Neural cell (in vitro differentiated cells): ENCODE measurements around the gene MRPL3.

Experiments used
- CTCF ChIP-seq: fragments of 450-650 bp; IDR thresholded peaks from 2 replicates; pipeline ENCODE4 v1.5.1; 2014; ENCODE audit warnings: antibody characterized with exemption, mild to moderate bottlenecking, moderate library complexity; ENCODE audit not compliant: poor library complexity, severe bottlenecking
- EP300 ChIP-seq: fragments of 450-650 bp; conservative IDR thresholded peaks from 2 replicates; pipeline ENCODE4 v1.6.1; 2014; ENCODE audit warnings: antibody characterized with exemption, mild to moderate bottlenecking, moderate library complexity; ENCODE audit not compliant: poor library complexity, severe bottlenecking
- EZH2 ChIP-seq: fragments of 200-600, 300-800 bp; shearing (Covaris generic), sonication (generic); IDR thresholded peaks from 2 replicates; pipeline ENCODE4 v1.6.1; 2014; ENCODE audit warnings: antibody characterized with exemption, low read length, borderline replicate concordance, mild to moderate bottlenecking; ENCODE audit not compliant: insufficient read depth, poor library complexity, severe bottlenecking
- MXI1 ChIP-seq: fragments of 450-650 bp; conservative IDR thresholded peaks from 2 replicates; pipeline ENCODE4 v1.6.1; 2014; ENCODE audit warnings: antibody characterized with exemption, mild to moderate bottlenecking; ENCODE audit not compliant: poor library complexity, severe bottlenecking
- POLR2AphosphoS5 ChIP-seq: IDR thresholded peaks from 2 replicates; pipeline ENCODE4 v1.6.1; 2012
- REST ChIP-seq: IDR thresholded peaks from 2 replicates; pipeline ENCODE4 v1.6.1; 2012; ENCODE audit warnings: borderline replicate concordance
- SMC3 ChIP-seq: fragments of 450-650 bp; conservative IDR thresholded peaks from 2 replicates; pipeline ENCODE4 v1.6.1; 2014; ENCODE audit warnings: antibody characterized with exemption, mild to moderate bottlenecking, moderate library complexity; ENCODE audit not compliant: poor library complexity
- TAF1 ChIP-seq: IDR thresholded peaks from 2 replicates; pipeline ENCODE4 v1.6.1; 2012; ENCODE audit warnings: low read depth

GRCh38 chr3:131518680-131519079 lies 15.9 kb upstream of the MRPL3 start:
- TF ChIP-seq CTCF (no peak), EZH2 (no peak), POLR2AphosphoS5 (no peak), EP300 (peak; percentile 35), TAF1 (no peak), MXI1 (no peak), REST (peak; percentile 25), SMC3 (no peak)
